Ovary (tissue), 3 donors: Measurements from ENCODE around the gene ADSL.

Experiments
- CTCF ChIP-seq, 3 donors: fragments of 450-650 bp in 2 of 3; fragments of 200-600 bp in 1 of 3; IDR thresholded peaks; one replicate each; pipeline versions ENCODE4 v1.5.1 to v1.8.0; 2016 to 2022; ENCODE audit warnings: antibody characterized with exemption in 3 of 3, mild to moderate bottlenecking in 1 of 3
- EP300 ChIP-seq: sonication (generic); formaldehyde crosslinking; IDR thresholded peaks from one replicate; pipeline ENCODE4 v1.6.1; 2017; ENCODE audit warnings: antibody characterized with exemption
- POLR2A ChIP-seq: fragments of 450-650 bp; IDR thresholded peaks from one replicate; pipeline ENCODE4 v1.6.1; 2017; ENCODE audit warnings: antibody characterized with exemption, mild to moderate bottlenecking, moderate library complexity
- donor health status: DM: no; HTN: no; CAD: no.

- TF ChIP-seq CTCF (IDR thresholded peaks at IDR 0.05), result no peak
- TF ChIP-seq POLR2A, result no peak
- no peak for TF ChIP-seq EP300
These were observed 49.3 kb downstream of the ADSL start for GRCh38 chr22:40395607-40396006.
